K562 (cell line): ENCODE results near the gene PIGN. TPM values are rescaled to one million over a fixed set of nuclear protein-coding genes. Genes with fewer than 3 reads are reported as not detected.
A peak's percentile ranks its signal among the peaks of the same experiment; 100 is the strongest.

Source experiments
- ATAC-seq: fragments of 200-7000 bp; cut with Tn5 transposase; 3 replicates; pipeline ENCODE4 v1.9.1; 2020; ENCODE audit warnings: moderate library complexity
- BruUV-seq: library from RNA; stranded (reverse); fragments of 400-500 nt; replicated peaks from 2 replicates; lab custom pipeline; 2021; lab: Mats Ljungman, UMichigan
- CTCF ChIA-PET: fragments of 300-600 bp; formaldehyde crosslinking; extraction: SDS; loops from one replicate; lab custom pipeline; 2021; ENCODE audit warnings: low intra/inter-chr PET ratio; lab: Yijun Ruan, JAX
- POLR2A ChIA-PET: fragments of 300-600, 350-650 bp; sonication (Branson Sonifier 250); formaldehyde crosslinking; extraction: SDS; loops from one replicate; lab custom pipeline; 2021; ENCODE audit warnings: antibody characterized with exemption, inconsistent platforms; lab: Yijun Ruan, JAX
- DNase-seq, 4 experiments: peaks; one replicate each; pipeline versions ENCODE4 v3.0.0 to v3.0.0-alpha.2; 2011 to 2018; ENCODE audit warnings: low spot score in 3 of 4, mixed read lengths in 3 of 4; ENCODE audit errors: extremely low read depth in 1 of 4
- FAIRE-seq: peaks from 2 replicates; lab custom pipeline; 2011; peaks lifted over from hg19 to GRCh38; lab: Jason Lieb, UNC
- H2AFZ ChIP-seq: 2 replicates; pipeline ENCODE4 v1.6.0; 2011; ENCODE audit warnings: low read depth, low read length, control low read depth, inconsistent platforms
- H3K27ac ChIP-seq: fragments of 200-600 bp; 3 replicates; pipeline ENCODE4 v1.8.0; 2011; ENCODE audit warnings: low read depth, mild to moderate bottlenecking, control low read depth, inconsistent platforms, low read length, moderate library complexity, mixed read lengths; ENCODE audit errors: extremely low read depth
- H3K27me3 ChIP-seq, 2 experiments: fragments of 300-600 bp in 1 of 2; 2 replicates in 1 of 2; 3 replicates in 1 of 2; pipeline versions ENCODE4 v1.6.0 to v1.8.0; 2011; ENCODE audit warnings: inconsistent platforms in 2 of 2, low read length in 2 of 2, mild to moderate bottlenecking in 1 of 2, mixed read lengths in 1 of 2, moderate library complexity in 1 of 2; ENCODE audit not compliant: control insufficient read depth in 2 of 2, insufficient read depth in 2 of 2
- H3K36me3 ChIP-seq: fragments of 300-600 bp; 3 replicates; pipeline ENCODE4 v1.8.0; 2011; ENCODE audit warnings: mild to moderate bottlenecking, low read length, inconsistent platforms; ENCODE audit not compliant: control insufficient read depth, insufficient read depth
- H3K4me1 ChIP-seq, 2 experiments: fragments of 200-600 bp in 1 of 2; replicated peaks in 1 of 2; 2 replicates in 1 of 2; 3 replicates in 1 of 2; pipeline versions ENCODE4 v1.5.1 to v1.8.0; 2011; ENCODE audit warnings: inconsistent platforms in 2 of 2, low read length in 2 of 2, mild to moderate bottlenecking in 1 of 2, mixed read lengths in 1 of 2, moderate library complexity in 1 of 2; ENCODE audit not compliant: control insufficient read depth in 2 of 2, insufficient read depth in 2 of 2
- H3K4me2 ChIP-seq: 2 replicates; pipeline ENCODE4 v1.6.1; 2011; ENCODE audit warnings: low read length, control low read depth, inconsistent platforms, mixed read lengths; ENCODE audit not compliant: insufficient read depth
- H3K4me3 ChIP-seq: fragments of 200-600 bp; sonication (generic), shearing (Covaris generic); 2 replicates; pipeline ENCODE4 v1.5.1; 2016; ENCODE audit warnings: control low read depth, inconsistent platforms
- H3K79me2 ChIP-seq: fragments of 200-600 bp; 3 replicates; pipeline ENCODE4 v1.8.0; 2011; ENCODE audit warnings: low read length, inconsistent platforms; ENCODE audit not compliant: control insufficient read depth, insufficient read depth
- H3K9ac ChIP-seq, 2 experiments: 2 replicates each; pipeline versions ENCODE4 v1.6.0 to v1.6.1; 2011; ENCODE audit warnings: low read depth in 2 of 2, low read length in 2 of 2, control low read depth in 1 of 2, inconsistent platforms in 1 of 2, mild to moderate bottlenecking in 1 of 2, mixed read lengths in 1 of 2; ENCODE audit not compliant: insufficient read depth in 1 of 2
- H3K9me1 ChIP-seq: one replicate; pipeline ENCODE4 v1.6.0; 2011; ENCODE audit warnings: inconsistent platforms, mild to moderate bottlenecking, low read length, moderate library complexity; ENCODE audit not compliant: control insufficient read depth, insufficient read depth
- H3K9me3 ChIP-seq: replicated peaks from 2 replicates; pipeline ENCODE4 v1.5.1; 2011; ENCODE audit warnings: low read depth, low read length, inconsistent platforms; ENCODE audit not compliant: control insufficient read depth, insufficient read depth
- H4K20me1 ChIP-seq: replicated peaks from 2 replicates; pipeline ENCODE4 v1.6.1; 2011; ENCODE audit warnings: low read length, inconsistent platforms, mixed read lengths; ENCODE audit not compliant: control insufficient read depth, insufficient read depth
- ARID2 ChIP-seq: fragments of 450-650 bp; IDR thresholded peaks from 2 replicates; pipeline ENCODE4 v1.6.1; 2017; ENCODE audit warnings: antibody characterized with exemption, mild to moderate bottlenecking
- CEBPB ChIP-seq: fragments of 450-650 bp; IDR thresholded peaks from 2 replicates; pipeline ENCODE4 v1.6.1; 2016; ENCODE audit warnings: missing genetic modification characterization, missing compliant biosample characterization
- CHD4 ChIP-seq: fragments of 200-600 bp; sonication (generic); IDR thresholded peaks from 3 replicates; pipeline ENCODE4 v1.6.1; 2012; ENCODE audit warnings: low read depth, mild to moderate bottlenecking, mixed read lengths, low read length, inconsistent platforms; ENCODE audit not compliant: insufficient read depth, insufficient replicate concordance, poor library complexity, severe bottlenecking
- CREM ChIP-seq: IDR thresholded peaks from 2 replicates; pipeline ENCODE4 v1.6.1; 2014; ENCODE audit warnings: antibody characterized with exemption, low read depth
- JUN ChIP-seq, 2 experiments: sonication (generic) in 1 of 2; formaldehyde crosslinking in 1 of 2; IDR thresholded peaks; 2 replicates each; pipeline versions ENCODE4 v1.6.1 to v1.8.0; 2012 to 2022; ENCODE audit warnings: borderline replicate concordance in 2 of 2, mild to moderate bottlenecking in 2 of 2, improper control_type of control experiment in 1 of 2, low read depth in 1 of 2, low read length in 1 of 2, missing genetic modification reagents in 1 of 2
- KAT7 ChIP-seq: sonication (generic); formaldehyde crosslinking; IDR thresholded peaks from 2 replicates; pipeline ENCODE4 v1.8.0; 2022; ENCODE audit warnings: missing genetic modification reagents, mild to moderate bottlenecking, borderline replicate concordance
- NCOA4 ChIP-seq: fragments of 450-650 bp; IDR thresholded peaks from 2 replicates; pipeline ENCODE4 v1.6.1; 2018; ENCODE audit warnings: mild to moderate bottlenecking; ENCODE audit not compliant: partially characterized antibody
- RAD21 ChIP-seq, 2 experiments: fragments of 250-450 bp in 1 of 2; fragments of 450-650 bp in 1 of 2; sonication (Bioruptor Pico) in 1 of 2; formaldehyde crosslinking in 1 of 2; IDR thresholded peaks in 1 of 2; conservative IDR thresholded peaks in 1 of 2; 2 replicates each; pipeline versions ENCODE4 v1.4.0 to v1.8.0; 2020 to 2022; ENCODE audit warnings: mild to moderate bottlenecking in 2 of 2, moderate library complexity in 1 of 2
- RFX5 ChIP-seq: IDR thresholded peaks from 2 replicates; pipeline ENCODE4 v1.6.1; 2011; ENCODE audit warnings: low read depth, mild to moderate bottlenecking, improper control_type of control experiment, low read length
- TARDBP ChIP-seq: fragments of 450-650 bp; IDR thresholded peaks from 2 replicates; pipeline ENCODE4 v1.6.1; 2016
- ZNF263 ChIP-seq: sonication (generic); formaldehyde crosslinking; IDR thresholded peaks from 2 replicates; pipeline ENCODE4 v1.8.0; 2022; ENCODE audit warnings: mild to moderate bottlenecking, missing genetic modification reagents, borderline replicate concordance
- WGBS: fragments of 100-300 bp; shearing (Covaris generic); methylation state at CpG from one replicate; pipeline ENCODE4 v1.1.6; 2016; ENCODE audit warnings: low coverage, mixed read lengths; ENCODE audit not compliant: insufficient coverage; ENCODE audit errors: missing lambda C conversion rate; 5-methylcytosine and 5-hydroxymethylcytosine counted together
- in situ Hi-C: fragments of 300-500 bp; cut with MboI; formaldehyde crosslinking; loops from 4 replicates; pipeline ENCODE4 v1.15.0; 2018; ENCODE audit warnings: inconsistent platforms, mixed read lengths
- intact Hi-C: fragments of 100-400 bp; cut with micrococcal nuclease; formaldehyde crosslinking; loops from 2 replicates; pipeline ENCODE4 v1.14.2; 2022
- polyA plus RNA-seq, 8 experiments: library from polyadenylated mRNA; depleted of rRNA in 4 of 8; stranded (reverse) in 5 of 8; unstranded in 3 of 8; fragments of >200 nt; fragmentation: Nextera tagmentation in 2 of 8; fragmentation: Illumina TruSeq in 1 of 8; extraction: Ambion mirVana in 2 of 8; extraction: Trizol in 1 of 8; gene quantifications; 2 replicates each; pipeline versions ENCODE4 v1.2.1 to v1.2.3, GENCODE V29; 2011 to 2014; ENCODE audit warnings: inconsistent platforms in 1 of 8, missing spikeins in 1 of 8
- total RNA-seq, 7 experiments: library from RNA; depleted of rRNA in 6 of 7; stranded (reverse); fragments of >200 nt in 6 of 7; fragmentation: Illumina TruSeq in 2 of 7; extraction: Trizol in 2 of 7; gene quantifications; 2 replicates each; pipeline versions ENCODE4 v1.2.1 to v1.2.3, GENCODE V29; 2011 to 2021; ENCODE audit warnings: low replicate concordance in 1 of 7
- TF ChIP-seq, protein P1 (sequence below): sonication (generic); formaldehyde crosslinking; IDR thresholded peaks from 2 replicates; pipeline ENCODE4 v1.8.0; 2023; ENCODE audit warnings: mild to moderate bottlenecking, missing genetic modification reagents
- TF ChIP-seq, protein P2 (sequence below): fragments of 450-650 bp; formaldehyde crosslinking; IDR thresholded peaks from 2 replicates; pipeline ENCODE4 v1.4.0; 2022; ENCODE audit warnings: mild to moderate bottlenecking, moderate library complexity
- TF ChIP-seq, protein P3 (sequence below): fragments of 450-650 bp; formaldehyde crosslinking; IDR thresholded peaks from 2 replicates; pipeline ENCODE4 v1.4.0; 2020; ENCODE audit warnings: mild to moderate bottlenecking, moderate library complexity
- TF ChIP-seq, protein P4 (sequence below), 3 experiments: IDR thresholded peaks in 2 of 3; conservative IDR thresholded peaks in 1 of 3; 2 replicates each; pipeline ENCODE4 v1.5.1; 2011 to 2012; ENCODE audit warnings: low read length in 3 of 3, mild to moderate bottlenecking in 3 of 3, control low read depth in 2 of 3, improper control_type of control experiment in 1 of 3, inconsistent platforms in 1 of 3, low read depth in 1 of 3, mixed read lengths in 1 of 3, moderate library complexity in 1 of 3; ENCODE audit not compliant: insufficient read depth in 2 of 3

PIGN gene
- total and polyA plus RNA-seq, 9 of the 15 experiments (the other 6 are each of a cell fraction or from before 2014, with no cell fraction given): 9.9 to 25.6 (median 17.3) TPM

DNA sequence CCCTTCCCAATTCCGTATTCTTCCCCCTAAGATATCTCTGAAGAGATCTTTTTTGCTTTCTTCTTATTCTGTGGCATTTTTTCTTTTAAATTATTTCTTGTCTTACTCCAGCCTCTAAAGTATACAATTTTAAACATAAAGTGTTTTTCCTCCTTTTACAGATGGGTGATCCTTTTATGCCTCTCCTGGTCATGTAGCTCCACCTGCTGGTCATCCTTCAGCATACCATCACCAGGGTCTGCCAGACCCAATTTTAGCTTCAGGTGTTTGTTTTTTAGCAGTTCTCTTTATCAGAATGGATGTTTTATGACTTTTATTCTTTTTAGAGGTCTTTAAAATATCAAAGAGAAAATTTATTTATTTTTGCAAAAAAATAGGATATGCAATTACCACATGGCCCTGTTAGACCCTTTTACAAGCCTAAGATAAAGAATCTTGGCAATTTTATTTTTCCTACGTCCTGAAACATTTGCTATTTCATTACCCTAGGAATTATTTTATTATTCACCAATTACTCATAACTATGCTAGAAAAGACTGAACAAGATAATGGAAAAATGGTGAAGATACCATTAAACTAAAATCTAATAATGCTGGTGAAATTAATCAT is 55.5 kb downstream of the PIGN start:
- Histone ChIP-seq H3K4me3 (no peak overlapping the region), H3K9ac (no peak overlapping the region), H3K27me3 (no peaks in the 10 kb centered on the region), H3K4me2 (no peak overlapping the region), H3K4me1 (no peaks in the 10 kb centered on the region), H3K9me3 (no peaks in the 10 kb centered on the region), H3K79me2 (no peaks in the 10 kb centered on the region), H4K20me1 (no peaks in the 10 kb centered on the region), H3K27ac (no peak overlapping the region), H3K9me1 (no peaks in the 10 kb centered on the region), H3K36me3 (no peaks in the 10 kb centered on the region), H2AFZ (no peak overlapping the region)
- 88% methylated on average over 2 of the region's 2 CpGs for WGBS
- CTCF ChIA-PET: interaction anchor here (0.7 to 1.2 kb wide), 5 partner anchors 495 to 946 kb away, joined by 3 to 6 read pairs (median 3); no protein-coding TSS in a partner anchor
- POLR2A ChIA-PET: interaction anchor here (0.7 kb wide), 1 partner anchor 614 kb away, joined by 3 read pairs; no protein-coding TSS in a partner anchor
- peak; percentile 85 for FAIRE-seq
- DNase-seq: peak; percentile 43 to 64 (median 62)
- no TSS peak for BruUV-seq
- intact Hi-C loops: loop anchor here (2.0 to 5.0 kb wide), 3 partner anchors 229 to 549 kb away; no protein-coding TSS in a partner anchor
- in situ Hi-C loops: loop anchor here (25.0 kb wide), 1 partner anchor 544 kb away; no protein-coding TSS in a partner anchor
- ATAC-seq: peak; percentile 79
- TF ChIP-seq ARID2 (no peak), CHD4 (no peak), RFX5 (no peak), CEBPB (tag) (no peak), RAD21 (CRISPR knock-in tag; conservative IDR thresholded peaks at IDR 0.05 in 1 of 2, IDR thresholded peaks at IDR 0.05 in 1 of 2) (peak; percentile 72 to 81), ZNF263 (CRISPR knock-in tag) (no peak), TARDBP (no peak), NCOA4 (no peak), JUN (IDR thresholded peaks at IDR 0.05; ENCODE audit: borderline replicate concordance, low read depth, low read length) (no peak), JUN (CRISPR knock-in tag; IDR thresholded peaks at IDR 0.05; ENCODE audit: borderline replicate concordance) (no peak), CREM (no peak), KAT7 (no peak)
- TF ChIP-seq, protein P1, sequence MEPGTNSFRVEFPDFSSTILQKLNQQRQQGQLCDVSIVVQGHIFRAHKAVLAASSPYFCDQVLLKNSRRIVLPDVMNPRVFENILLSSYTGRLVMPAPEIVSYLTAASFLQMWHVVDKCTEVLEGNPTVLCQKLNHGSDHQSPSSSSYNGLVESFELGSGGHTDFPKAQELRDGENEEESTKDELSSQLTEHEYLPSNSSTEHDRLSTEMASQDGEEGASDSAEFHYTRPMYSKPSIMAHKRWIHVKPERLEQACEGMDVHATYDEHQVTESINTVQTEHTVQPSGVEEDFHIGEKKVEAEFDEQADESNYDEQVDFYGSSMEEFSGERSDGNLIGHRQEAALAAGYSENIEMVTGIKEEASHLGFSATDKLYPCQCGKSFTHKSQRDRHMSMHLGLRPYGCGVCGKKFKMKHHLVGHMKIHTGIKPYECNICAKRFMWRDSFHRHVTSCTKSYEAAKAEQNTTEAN (CRISPR knock-in tag): no peak
- TF ChIP-seq, protein P2, sequence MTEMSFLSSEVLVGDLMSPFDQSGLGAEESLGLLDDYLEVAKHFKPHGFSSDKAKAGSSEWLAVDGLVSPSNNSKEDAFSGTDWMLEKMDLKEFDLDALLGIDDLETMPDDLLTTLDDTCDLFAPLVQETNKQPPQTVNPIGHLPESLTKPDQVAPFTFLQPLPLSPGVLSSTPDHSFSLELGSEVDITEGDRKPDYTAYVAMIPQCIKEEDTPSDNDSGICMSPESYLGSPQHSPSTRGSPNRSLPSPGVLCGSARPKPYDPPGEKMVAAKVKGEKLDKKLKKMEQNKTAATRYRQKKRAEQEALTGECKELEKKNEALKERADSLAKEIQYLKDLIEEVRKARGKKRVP (CRISPR knock-in tag): no peak
- TF ChIP-seq, protein P3, sequence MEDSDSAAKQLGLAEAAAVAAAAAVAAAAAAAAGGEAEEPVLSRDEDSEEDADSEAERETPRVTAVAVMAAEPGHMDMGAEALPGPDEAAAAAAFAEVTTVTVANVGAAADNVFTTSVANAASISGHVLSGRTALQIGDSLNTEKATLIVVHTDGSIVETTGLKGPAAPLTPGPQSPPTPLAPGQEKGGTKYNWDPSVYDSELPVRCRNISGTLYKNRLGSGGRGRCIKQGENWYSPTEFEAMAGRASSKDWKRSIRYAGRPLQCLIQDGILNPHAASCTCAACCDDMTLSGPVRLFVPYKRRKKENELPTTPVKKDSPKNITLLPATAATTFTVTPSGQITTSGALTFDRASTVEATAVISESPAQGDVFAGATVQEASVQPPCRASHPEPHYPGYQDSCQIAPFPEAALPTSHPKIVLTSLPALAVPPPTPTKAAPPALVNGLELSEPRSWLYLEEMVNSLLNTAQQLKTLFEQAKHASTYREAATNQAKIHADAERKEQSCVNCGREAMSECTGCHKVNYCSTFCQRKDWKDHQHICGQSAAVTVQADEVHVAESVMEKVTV (CRISPR knock-in tag): peak; percentile 71
- TF ChIP-seq, protein P4, sequence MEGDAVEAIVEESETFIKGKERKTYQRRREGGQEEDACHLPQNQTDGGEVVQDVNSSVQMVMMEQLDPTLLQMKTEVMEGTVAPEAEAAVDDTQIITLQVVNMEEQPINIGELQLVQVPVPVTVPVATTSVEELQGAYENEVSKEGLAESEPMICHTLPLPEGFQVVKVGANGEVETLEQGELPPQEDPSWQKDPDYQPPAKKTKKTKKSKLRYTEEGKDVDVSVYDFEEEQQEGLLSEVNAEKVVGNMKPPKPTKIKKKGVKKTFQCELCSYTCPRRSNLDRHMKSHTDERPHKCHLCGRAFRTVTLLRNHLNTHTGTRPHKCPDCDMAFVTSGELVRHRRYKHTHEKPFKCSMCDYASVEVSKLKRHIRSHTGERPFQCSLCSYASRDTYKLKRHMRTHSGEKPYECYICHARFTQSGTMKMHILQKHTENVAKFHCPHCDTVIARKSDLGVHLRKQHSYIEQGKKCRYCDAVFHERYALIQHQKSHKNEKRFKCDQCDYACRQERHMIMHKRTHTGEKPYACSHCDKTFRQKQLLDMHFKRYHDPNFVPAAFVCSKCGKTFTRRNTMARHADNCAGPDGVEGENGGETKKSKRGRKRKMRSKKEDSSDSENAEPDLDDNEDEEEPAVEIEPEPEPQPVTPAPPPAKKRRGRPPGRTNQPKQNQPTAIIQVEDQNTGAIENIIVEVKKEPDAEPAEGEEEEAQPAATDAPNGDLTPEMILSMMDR (IDR thresholded peaks at IDR 0.05 in 2 of 3, conservative IDR thresholded peaks at IDR 0.05 in 1 of 3; ENCODE audit: insufficient read depth in 2 of 3, low read depth in 1 of 3, low read length in 3 of 3): peak; percentile 62 to 77 (median 65)
